Fibroblast of gingiva (primary cell): ENCODE results near the gene DAD1.

ENCODE experiments used
- DNase-seq: peaks from one replicate; pipeline ENCODE4 v3.0.0-alpha.2; 2011; ENCODE audit warnings: low read depth

DAD1 gene

GRCh38 chr14:22517117-22517720, 71.8 kb downstream of the DAD1 start:
- DNase-seq = no peak

- DNase-seq = no peak
These were observed 73.1 kb downstream of the DAD1 start for GRCh38 chr14:22515929-22516328.
